ENCODE results near the gene PRKCH. TPM values are rescaled to one million over a fixed set of nuclear protein-coding genes. Genes with fewer than 3 reads are reported as not detected.

The PRKCH gene
- total RNA-seq, result 101 and 102 TPM in 2 replicates

GRCh38 chr14:61321385-61322010 lies at the start of gene PRKCH:
Gene PRKCH (plus strand): TSS chr14:61321579. CDS start chr14:61322102, 523 bp downstream.
- intact Hi-C loops (cut with micrococcal nuclease), result loop anchor here (2.0 to 10.0 kb wide), 3 partner anchors 25 to 443 kb away; partner anchors contain the start of gene SNAPC1
- Mint-ChIP-seq H3K9me3 (peaks cover 4% of the 10 kb centered on the region), H3K27me3 (ENCODE audit: low read depth) (no peaks in the 10 kb centered on the region), H3K27ac (peak within 1 kb of the TSS; percentile 94), H3K4me1 (ENCODE audit: low read depth) (peaks cover 29% of the 10 kb centered on the region), H3K4me3 (ENCODE audit: low read depth) (peak within 1 kb of the TSS; percentile 98), H3K36me3 (ENCODE audit: low read depth) (peaks cover 38% of the 10 kb centered on the region)
- peak; percentile 81 for DNase-seq (ENCODE audit: low spot score)

GRCh38 chr14:61277232-61277631 lies 44.1 kb upstream of the PRKCH start:
- H3K4me1 Mint-ChIP-seq (ENCODE audit: low read depth), result peaks cover 2% of the 10 kb centered on the region
- H3K4me3 Mint-ChIP-seq (ENCODE audit: low read depth), result no peak overlapping the region
- no peak for DNase-seq (ENCODE audit: low spot score)
- H3K27me3 Mint-ChIP-seq (ENCODE audit: low read depth), result peaks cover 55% of the 10 kb centered on the region
- intact Hi-C loops (cut with micrococcal nuclease), result no loop called here
- no peak overlapping the region for H3K27ac Mint-ChIP-seq
- no peaks in the 10 kb centered on the region for H3K36me3 Mint-ChIP-seq (ENCODE audit: low read depth)
- H3K9me3 Mint-ChIP-seq, result no peaks in the 10 kb centered on the region

GRCh38 chr14:61277784-61278183 lies 43.6 kb upstream of the PRKCH start:
- intact Hi-C loops (cut with micrococcal nuclease), result no loop called here
- Mint-ChIP-seq H3K4me1 (ENCODE audit: low read depth) (peaks cover 3% of the 10 kb centered on the region), H3K36me3 (ENCODE audit: low read depth) (no peaks in the 10 kb centered on the region), H3K9me3 (no peaks in the 10 kb centered on the region), H3K27me3 (ENCODE audit: low read depth) (peaks cover 54% of the 10 kb centered on the region), H3K27ac (no peak overlapping the region), H3K4me3 (ENCODE audit: low read depth) (no peak overlapping the region)
- no peak for DNase-seq (ENCODE audit: low spot score)

GRCh38 chr14:61279082-61279481 lies 42.3 kb upstream of the PRKCH start:
- Mint-ChIP-seq H3K27ac (no peak overlapping the region), H3K9me3 (no peaks in the 10 kb centered on the region), H3K36me3 (ENCODE audit: low read depth) (no peaks in the 10 kb centered on the region), H3K27me3 (ENCODE audit: low read depth) (peaks cover 49% of the 10 kb centered on the region), H3K4me3 (ENCODE audit: low read depth) (no peak overlapping the region), H3K4me1 (ENCODE audit: low read depth) (peaks cover 13% of the 10 kb centered on the region)
- no peak for DNase-seq (ENCODE audit: low spot score)
- intact Hi-C loops (cut with micrococcal nuclease), result no loop called here

- Mint-ChIP-seq H3K27me3 (ENCODE audit: low read depth) (peaks cover 42% of the 10 kb centered on the region), H3K4me3 (ENCODE audit: low read depth) (peak overlapping the region; percentile 81), H3K4me1 (ENCODE audit: low read depth) (peaks cover 16% of the 10 kb centered on the region), H3K9me3 (no peaks in the 10 kb centered on the region), H3K27ac (peak overlapping the region; percentile 59), H3K36me3 (ENCODE audit: low read depth) (no peaks in the 10 kb centered on the region)
- no peak for DNase-seq (ENCODE audit: low spot score)
- intact Hi-C loops (cut with micrococcal nuclease), result loop anchor here (5.0 to 10.0 kb wide), 2 partner anchors 172 to 765 kb away; no protein-coding TSS in a partner anchor
Observed at GRCh38 chr14:61280092-61280525, 41.3 kb upstream of the PRKCH start.

GRCh38 chr14:61280526-61281185 lies 40.7 kb upstream of the PRKCH start:
- peak; percentile 65 for DNase-seq (ENCODE audit: low spot score)
- Mint-ChIP-seq H3K9me3 (no peaks in the 10 kb centered on the region), H3K4me1 (ENCODE audit: low read depth) (peaks cover 21% of the 10 kb centered on the region), H3K36me3 (ENCODE audit: low read depth) (no peaks in the 10 kb centered on the region), H3K27ac (peak overlapping the region; percentile 59), H3K27me3 (ENCODE audit: low read depth) (peaks cover 42% of the 10 kb centered on the region), H3K4me3 (ENCODE audit: low read depth) (peak overlapping the region; percentile 81)
- intact Hi-C loops (cut with micrococcal nuclease), result loop anchor here (5.0 to 10.0 kb wide), 2 partner anchors 172 to 766 kb away; no protein-coding TSS in a partner anchor

- H3K4me1 Mint-ChIP-seq (ENCODE audit: low read depth), result peaks cover 22% of the 10 kb centered on the region
- no peak for DNase-seq (ENCODE audit: low spot score)
- H3K27me3 Mint-ChIP-seq (ENCODE audit: low read depth), result peaks cover 39% of the 10 kb centered on the region
- no peaks in the 10 kb centered on the region for H3K9me3 Mint-ChIP-seq
- H3K27ac Mint-ChIP-seq, result peak within 1 kb of the TSS; percentile 59
- intact Hi-C loops (cut with micrococcal nuclease), result loop anchor here (5.0 to 10.0 kb wide), 2 partner anchors 171 to 767 kb away; no protein-coding TSS in a partner anchor
- peak within 1 kb of the TSS; percentile 81 for H3K4me3 Mint-ChIP-seq (ENCODE audit: low read depth)
- H3K36me3 Mint-ChIP-seq (ENCODE audit: low read depth), result no peaks in the 10 kb centered on the region
Observed at GRCh38 chr14:61281186-61281947, 40.0 kb upstream of the PRKCH start, which contains the start of gene TMEM30B. Gene TMEM30B (minus strand): TSS chr14:61281338. CDS start chr14:61281147, 191 bp downstream.

GRCh38 chr14:61281948-61282275 lies 39.5 kb upstream of the PRKCH start:
- Mint-ChIP-seq H3K9me3 (no peaks in the 10 kb centered on the region), H3K36me3 (ENCODE audit: low read depth) (no peaks in the 10 kb centered on the region), H3K4me1 (ENCODE audit: low read depth) (peaks cover 22% of the 10 kb centered on the region), H3K4me3 (ENCODE audit: low read depth) (peak overlapping the region; percentile 81), H3K27me3 (ENCODE audit: low read depth) (peaks cover 39% of the 10 kb centered on the region), H3K27ac (no peak overlapping the region)
- intact Hi-C loops (cut with micrococcal nuclease), result loop anchor here (5.0 to 10.0 kb wide), 2 partner anchors 170 to 767 kb away; no protein-coding TSS in a partner anchor
- DNase-seq (ENCODE audit: low spot score), result no peak

- Mint-ChIP-seq H3K4me3 (ENCODE audit: low read depth) (no peak overlapping the region), H3K36me3 (ENCODE audit: low read depth) (no peaks in the 10 kb centered on the region), H3K4me1 (ENCODE audit: low read depth) (peaks cover 22% of the 10 kb centered on the region), H3K27me3 (ENCODE audit: low read depth) (peaks cover 38% of the 10 kb centered on the region), H3K9me3 (no peaks in the 10 kb centered on the region), H3K27ac (no peak overlapping the region)
- intact Hi-C loops (cut with micrococcal nuclease), result loop anchor here (5.0 to 10.0 kb wide), 2 partner anchors 170 to 768 kb away; no protein-coding TSS in a partner anchor
- DNase-seq (ENCODE audit: low spot score), result no peak
Observed at GRCh38 chr14:61282746-61283145, 38.6 kb upstream of the PRKCH start.

- Mint-ChIP-seq H3K9me3 (no peaks in the 10 kb centered on the region), H3K27me3 (ENCODE audit: low read depth) (peaks cover 29% of the 10 kb centered on the region), H3K4me1 (ENCODE audit: low read depth) (peaks cover 22% of the 10 kb centered on the region), H3K4me3 (ENCODE audit: low read depth) (no peak overlapping the region), H3K27ac (no peak overlapping the region), H3K36me3 (ENCODE audit: low read depth) (no peaks in the 10 kb centered on the region)
- no peak for DNase-seq (ENCODE audit: low spot score)
- intact Hi-C loops (cut with micrococcal nuclease), result loop anchor here (5.0 to 10.0 kb wide), 2 partner anchors 168 to 769 kb away; no protein-coding TSS in a partner anchor
Observed at GRCh38 chr14:61284001-61284400, 37.4 kb upstream of the PRKCH start.

- no peak overlapping the region for H3K4me3 Mint-ChIP-seq (ENCODE audit: low read depth)
- H3K27me3 Mint-ChIP-seq (ENCODE audit: low read depth), result peaks cover 15% of the 10 kb centered on the region
- DNase-seq (ENCODE audit: low spot score), result no peak
- H3K36me3 Mint-ChIP-seq (ENCODE audit: low read depth), result no peaks in the 10 kb centered on the region
- no peaks in the 10 kb centered on the region for H3K9me3 Mint-ChIP-seq
- H3K4me1 Mint-ChIP-seq (ENCODE audit: low read depth), result peaks cover 22% of the 10 kb centered on the region
- intact Hi-C loops (cut with micrococcal nuclease), result loop anchor here (10.0 kb wide), 1 partner anchor 771 kb away; no protein-coding TSS in a partner anchor
- no peak overlapping the region for H3K27ac Mint-ChIP-seq
Observed at GRCh38 chr14:61285364-61285763, 36.0 kb upstream of the PRKCH start.

- intact Hi-C loops (cut with micrococcal nuclease), result loop anchor here (10.0 kb wide), 1 partner anchor 772 kb away; no protein-coding TSS in a partner anchor
Observed at GRCh38 chr14:61287196-61287595, 34.2 kb upstream of the PRKCH start.

More at GRCh38 chr14:61287196-61287595, 34.2 kb upstream of the PRKCH start:
- Mint-ChIP-seq H3K27ac (no peak overlapping the region), H3K27me3 (ENCODE audit: low read depth) (peaks cover 12% of the 10 kb centered on the region), H3K4me1 (ENCODE audit: low read depth) (peaks cover 20% of the 10 kb centered on the region), H3K4me3 (ENCODE audit: low read depth) (no peak overlapping the region), H3K36me3 (ENCODE audit: low read depth) (no peaks in the 10 kb centered on the region), H3K9me3 (no peaks in the 10 kb centered on the region)
- no peak for DNase-seq (ENCODE audit: low spot score)
